Neuronal stem cell (in vitro differentiated cells): Measurements from ENCODE around the gene RILPL1.

Experiments used
- DNase-seq: peaks from one replicate; pipeline ENCODE4 v3.0.0-alpha.2; 2013; ENCODE audit warnings: low spot score
- H2AFZ ChIP-seq: one replicate; pipeline ENCODE4 v1.6.1; 2013; ENCODE audit warnings: mild to moderate bottlenecking, low read length, inconsistent platforms
- H2AK5ac ChIP-seq: 2 replicates; pipeline ENCODE4 v1.6.1; 2013; ENCODE audit warnings: low read depth, mild to moderate bottlenecking, inconsistent platforms, low read length, moderate library complexity, mixed read lengths
- H2BK120ac ChIP-seq: 2 replicates; pipeline ENCODE4 v1.6.1; 2013; ENCODE audit warnings: low read depth, mild to moderate bottlenecking, inconsistent platforms, low read length, moderate library complexity, mixed read lengths
- H2BK12ac ChIP-seq: one replicate; pipeline ENCODE4 v1.6.1; 2013; ENCODE audit warnings: low read length, inconsistent platforms
- H2BK15ac ChIP-seq: 2 replicates; pipeline ENCODE4 v1.6.1; 2013; ENCODE audit warnings: mild to moderate bottlenecking, low read length, inconsistent platforms, mixed read lengths
- H2BK5ac ChIP-seq: one replicate; pipeline ENCODE4 v1.6.1; 2013; ENCODE audit warnings: inconsistent platforms, mild to moderate bottlenecking, low read length, moderate library complexity
- H3K14ac ChIP-seq: one replicate; pipeline ENCODE4 v1.6.1; 2013; ENCODE audit warnings: low read length, inconsistent platforms
- H3K18ac ChIP-seq: 2 replicates; pipeline ENCODE4 v1.6.1; 2013; ENCODE audit warnings: low read length, inconsistent platforms
- H3K23ac ChIP-seq: 2 replicates; pipeline ENCODE4 v1.6.1; 2013; ENCODE audit warnings: low read depth, mild to moderate bottlenecking, mixed read lengths, low read length, inconsistent platforms; ENCODE audit not compliant: poor library complexity
- H3K27ac ChIP-seq: replicated peaks from 3 replicates; pipeline ENCODE4 v1.5.1; 2013; ENCODE audit warnings: low read length, inconsistent platforms
- H3K27me3 ChIP-seq, 3 experiments: 2 replicates each; pipeline ENCODE4 v1.6.1; 2013; ENCODE audit warnings: low read length in 3 of 3, mild to moderate bottlenecking in 2 of 3, inconsistent platforms in 1 of 3, low read depth in 1 of 3, mixed read lengths in 1 of 3, moderate library complexity in 1 of 3; ENCODE audit not compliant: control insufficient read depth in 3 of 3, insufficient read depth in 3 of 3
- H3K36me3 ChIP-seq, 2 donors: replicated peaks in 1 of 2; 2 replicates each; pipeline ENCODE4 v1.6.1; 2013; ENCODE audit warnings: low read length in 2 of 2; ENCODE audit not compliant: control insufficient read depth in 2 of 2, insufficient read depth in 2 of 2
- H3K4ac ChIP-seq: 2 replicates; pipeline ENCODE4 v1.6.1; 2013; ENCODE audit warnings: inconsistent platforms, mild to moderate bottlenecking, low read length, moderate library complexity
- H3K4me1 ChIP-seq, 2 donors: 1 replicate in 1 of 2; 2 replicates in 1 of 2; pipeline ENCODE4 v1.6.1; 2013; ENCODE audit warnings: low read length in 2 of 2, low read depth in 1 of 2; ENCODE audit not compliant: control insufficient read depth in 2 of 2, insufficient read depth in 1 of 2
- H3K4me2 ChIP-seq: one replicate; pipeline ENCODE4 v1.6.1; 2013; ENCODE audit warnings: mild to moderate bottlenecking, low read length, inconsistent platforms; ENCODE audit not compliant: insufficient read depth, poor library complexity, severe bottlenecking
- H3K4me3 ChIP-seq, 2 donors: 2 replicates each; pipeline ENCODE4 v1.5.1; 2013; ENCODE audit warnings: low read length in 2 of 2, mild to moderate bottlenecking in 2 of 2, inconsistent platforms in 1 of 2, moderate library complexity in 1 of 2
- H3K79me1 ChIP-seq: one replicate; pipeline ENCODE4 v1.6.1; 2013; ENCODE audit warnings: low read depth, mild to moderate bottlenecking, inconsistent platforms, low read length, moderate library complexity
- H3K9ac ChIP-seq: one replicate; pipeline ENCODE4 v1.6.1; 2013; ENCODE audit warnings: mild to moderate bottlenecking, low read depth, low read length, inconsistent platforms; ENCODE audit not compliant: poor library complexity
- H3K9me3 ChIP-seq, 2 donors: replicated peaks in 1 of 2; 2 replicates each; pipeline versions ENCODE3 to v1.6.1; 2013; ENCODE audit warnings: low read length in 2 of 2, mild to moderate bottlenecking in 2 of 2, inconsistent platforms in 1 of 2, low read depth in 1 of 2, mixed read lengths in 1 of 2, moderate library complexity in 1 of 2; ENCODE audit not compliant: control insufficient read depth in 2 of 2, insufficient read depth in 1 of 2
- H4K8ac ChIP-seq: one replicate; pipeline ENCODE4 v1.6.1; 2013; ENCODE audit warnings: low read depth, mild to moderate bottlenecking, inconsistent platforms, low read length, moderate library complexity
- H4K91ac ChIP-seq: one replicate; pipeline ENCODE4 v1.6.1; 2013; ENCODE audit warnings: low read length, low read depth, mild to moderate bottlenecking, inconsistent platforms; ENCODE audit not compliant: poor library complexity
- WGBS, 2 donors: extraction: QIAGEN DNeasy Blood & Tissue Kit; methylation state at CpG; one replicate each; pipeline ENCODE4 v1.1.7; 2013; ENCODE audit warnings: missing lambda C conversion rate in 2 of 2, mixed read lengths in 1 of 2; ENCODE audit not compliant: insufficient read length in 2 of 2, insufficient replicate concordance in 1 of 2; ENCODE audit errors: extremely low coverage in 2 of 2; 5-methylcytosine and 5-hydroxymethylcytosine counted together

The RILPL1 gene

DNA sequence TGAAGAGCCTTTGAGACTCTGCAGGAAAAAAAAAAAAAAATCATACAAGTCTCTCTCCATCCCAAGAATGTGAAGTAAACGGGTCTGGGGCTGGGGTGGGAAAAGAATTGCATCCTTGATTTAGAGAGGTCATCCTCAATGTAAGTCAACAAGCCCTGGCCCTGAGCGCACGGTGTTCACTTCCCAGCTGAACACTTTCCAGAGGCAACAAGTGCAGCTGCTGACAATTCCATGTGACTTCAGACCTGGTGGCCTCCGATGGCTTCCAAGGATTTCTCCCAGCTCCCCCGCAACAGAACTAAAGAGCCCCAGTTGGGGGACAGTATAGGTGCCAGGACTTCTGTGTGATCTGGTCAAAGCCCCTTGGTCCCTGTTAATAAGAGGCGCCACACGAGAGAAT is 2.4 kb downstream of the RILPL1 start:
- DNase-seq, result no peak
- no peak overlapping the region for H3K27ac ChIP-seq
- peaks cover 10% of the 10 kb centered on the region for H3K79me1 ChIP-seq
- H3K23ac ChIP-seq, result no peak overlapping the region
- H4K8ac ChIP-seq, result no peak overlapping the region
- H3K27me3 ChIP-seq, result no peaks in the 10 kb centered on the region
- peaks cover 8 to 55% of the 10 kb centered on the region in 2 donors for H3K36me3 ChIP-seq
- no peaks in the 10 kb centered on the region for H3K9me3 ChIP-seq
- no peak overlapping the region for H2AK5ac ChIP-seq
- H3K4me2 ChIP-seq, result no peak overlapping the region
- H3K14ac ChIP-seq, result no peak overlapping the region
- H2BK120ac ChIP-seq, result no peak overlapping the region
- H3K4me1 ChIP-seq, result peaks cover 0 to 8% of the 10 kb centered on the region in 2 donors
- H3K9ac ChIP-seq, result no peak overlapping the region
- no peak overlapping the region for H2BK12ac ChIP-seq
- H3K18ac ChIP-seq, result no peak overlapping the region
- H2BK15ac ChIP-seq, result no peak overlapping the region
- H3K4ac ChIP-seq, result no peak overlapping the region
- no peak overlapping the region for H4K91ac ChIP-seq
- no peak overlapping the region for H2BK5ac ChIP-seq
- WGBS, 2 donors, result no CpG with 5 or more reads among the region's 7 CpGs
- H3K4me3 ChIP-seq, result no peak overlapping the region
- no peak overlapping the region for H2AFZ ChIP-seq

DNA sequence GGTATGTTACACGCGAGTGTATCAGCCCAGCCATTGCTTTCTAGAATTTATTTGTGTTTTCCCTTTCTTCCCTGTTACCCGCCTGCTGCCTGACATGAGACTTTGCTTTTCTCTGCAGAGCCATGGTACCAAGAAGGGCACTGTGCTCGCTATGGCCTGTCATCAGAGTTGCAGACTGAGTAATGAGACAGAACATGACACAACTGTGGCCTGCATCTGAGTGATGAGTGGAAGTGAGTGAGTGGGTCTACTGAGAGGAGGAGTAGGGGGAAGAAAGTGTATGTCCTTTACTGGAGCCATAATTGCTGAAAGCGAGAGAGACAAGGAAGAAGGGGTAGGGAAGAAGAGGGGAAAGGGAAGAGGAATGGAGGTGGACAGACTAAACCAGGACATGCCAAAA is 2.9 kb downstream of the RILPL1 start:
- Histone ChIP-seq H4K8ac (no peak overlapping the region), H3K4ac (no peak overlapping the region), H2BK120ac (no peak overlapping the region), H2BK12ac (no peak overlapping the region), H3K27ac (no peak overlapping the region), H3K36me3 (peaks cover 8 to 55% of the 10 kb centered on the region in 2 donors), H2BK5ac (no peak overlapping the region), H3K4me3 (no peak overlapping the region), H3K9me3 (no peaks in the 10 kb centered on the region), H3K18ac (no peak overlapping the region), H2AK5ac (no peak overlapping the region), H3K27me3 (no peaks in the 10 kb centered on the region), H4K91ac (no peak overlapping the region), H3K4me2 (no peak overlapping the region), H3K4me1 (peaks cover 0 to 8% of the 10 kb centered on the region in 2 donors), H2BK15ac (no peak overlapping the region), H3K23ac (no peak overlapping the region), H3K79me1 (peaks cover 10% of the 10 kb centered on the region), H2AFZ (no peak overlapping the region), H3K9ac (no peak overlapping the region), H3K14ac (no peak overlapping the region)
- DNase-seq, result no peak
- WGBS, 2 donors, result no CpG with 5 or more reads among the region's 5 CpGs

DNA sequence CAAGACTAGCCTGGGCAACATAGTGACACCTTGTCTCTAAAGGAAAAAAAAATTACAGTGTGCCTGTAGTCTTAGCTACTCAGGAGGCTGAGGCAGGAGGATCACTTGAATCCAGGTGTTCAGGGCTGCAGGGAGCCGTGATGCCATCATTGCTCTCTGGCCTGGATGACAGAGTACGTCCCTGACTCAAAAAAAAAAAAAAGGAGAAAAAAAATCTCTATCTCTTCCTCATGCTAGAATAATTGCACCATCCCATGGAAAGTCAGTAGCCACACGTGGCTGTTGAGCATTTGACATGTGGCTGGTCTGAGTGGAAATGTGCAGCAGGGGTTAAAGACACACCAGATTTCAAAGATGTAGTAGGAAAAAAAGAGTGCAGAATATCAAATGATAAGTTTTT is 3.8 kb downstream of the RILPL1 start:
- peaks cover 10% of the 10 kb centered on the region for H3K79me1 ChIP-seq
- H3K14ac ChIP-seq, result no peak overlapping the region
- no peak overlapping the region for H2AFZ ChIP-seq
- H3K9ac ChIP-seq, result no peak overlapping the region
- H2AK5ac ChIP-seq, result no peak overlapping the region
- no peak overlapping the region for H2BK120ac ChIP-seq
- H3K27me3 ChIP-seq, result no peaks in the 10 kb centered on the region
- no peak overlapping the region for H3K27ac ChIP-seq
- H3K4ac ChIP-seq, result no peak overlapping the region
- H2BK12ac ChIP-seq, result no peak overlapping the region
- no CpG with 5 or more reads among the region's 3 CpGs for WGBS, 2 donors
- H3K18ac ChIP-seq, result no peak overlapping the region
- H3K23ac ChIP-seq, result no peak overlapping the region
- H3K9me3 ChIP-seq, result no peaks in the 10 kb centered on the region
- H3K36me3 ChIP-seq, result peaks cover 8 to 57% of the 10 kb centered on the region in 2 donors
- no peak overlapping the region for H3K4me3 ChIP-seq
- DNase-seq, result no peak
- H3K4me1 ChIP-seq, result peaks cover 0 to 8% of the 10 kb centered on the region in 2 donors
- H2BK5ac ChIP-seq, result no peak overlapping the region
- no peak overlapping the region for H4K8ac ChIP-seq
- H2BK15ac ChIP-seq, result no peak overlapping the region
- no peak overlapping the region for H3K4me2 ChIP-seq
- no peak overlapping the region for H4K91ac ChIP-seq

GRCh38 chr12:123528858-123529257 is 4.7 kb downstream of the RILPL1 start:
- Histone ChIP-seq H2BK120ac (no peak overlapping the region), H2AFZ (no peak overlapping the region), H3K9ac (no peak overlapping the region), H3K9me3 (no peaks in the 10 kb centered on the region), H3K36me3 (peaks cover 9 to 66% of the 10 kb centered on the region in 2 donors), H3K4me1 (peaks cover 0 to 8% of the 10 kb centered on the region in 2 donors), H2BK12ac (no peak overlapping the region), H3K23ac (no peak overlapping the region), H2BK15ac (no peak overlapping the region), H2AK5ac (no peak overlapping the region), H2BK5ac (no peak overlapping the region), H4K91ac (no peak overlapping the region), H3K4me2 (no peak overlapping the region), H4K8ac (no peak overlapping the region), H3K4me3 (no peak overlapping the region), H3K4ac (no peak overlapping the region), H3K79me1 (peaks cover 10% of the 10 kb centered on the region), H3K27me3 (no peaks in the 10 kb centered on the region), H3K27ac (no peak overlapping the region), H3K14ac (no peak overlapping the region), H3K18ac (no peak overlapping the region)
- no CpG with 5 or more reads among the region's 5 CpGs for WGBS, 2 donors
- DNase-seq, result no peak
